Measurements from ENCODE around the gene AOPEP.

- TF ChIP-seq, protein P1, sequence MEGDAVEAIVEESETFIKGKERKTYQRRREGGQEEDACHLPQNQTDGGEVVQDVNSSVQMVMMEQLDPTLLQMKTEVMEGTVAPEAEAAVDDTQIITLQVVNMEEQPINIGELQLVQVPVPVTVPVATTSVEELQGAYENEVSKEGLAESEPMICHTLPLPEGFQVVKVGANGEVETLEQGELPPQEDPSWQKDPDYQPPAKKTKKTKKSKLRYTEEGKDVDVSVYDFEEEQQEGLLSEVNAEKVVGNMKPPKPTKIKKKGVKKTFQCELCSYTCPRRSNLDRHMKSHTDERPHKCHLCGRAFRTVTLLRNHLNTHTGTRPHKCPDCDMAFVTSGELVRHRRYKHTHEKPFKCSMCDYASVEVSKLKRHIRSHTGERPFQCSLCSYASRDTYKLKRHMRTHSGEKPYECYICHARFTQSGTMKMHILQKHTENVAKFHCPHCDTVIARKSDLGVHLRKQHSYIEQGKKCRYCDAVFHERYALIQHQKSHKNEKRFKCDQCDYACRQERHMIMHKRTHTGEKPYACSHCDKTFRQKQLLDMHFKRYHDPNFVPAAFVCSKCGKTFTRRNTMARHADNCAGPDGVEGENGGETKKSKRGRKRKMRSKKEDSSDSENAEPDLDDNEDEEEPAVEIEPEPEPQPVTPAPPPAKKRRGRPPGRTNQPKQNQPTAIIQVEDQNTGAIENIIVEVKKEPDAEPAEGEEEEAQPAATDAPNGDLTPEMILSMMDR (conservative IDR thresholded peaks at IDR 0.05 in 1 of 2, IDR thresholded peaks at IDR 0.05 in 1 of 2; ENCODE audit: extremely low read depth in 1 of 2, insufficient read depth in 1 of 2, low read depth in 1 of 2, low read length in 2 of 2), result no peak
- TF ChIP-seq EZH2 (IDR thresholded peaks at IDR 0.05; ENCODE audit: borderline replicate concordance, low read length), result no peak
Observed at GRCh38 chr9:94903961-94904421, 177.5 kb downstream of the AOPEP start.

Data from mammary epithelial cell (primary cell).